ENCODE results near the gene DTYMK.
A peak's percentile ranks its signal among the peaks of the same experiment; 100 is the strongest.

Gene DTYMK

GRCh38 chr2:241706537-241706936, 19.9 kb upstream of the DTYMK start:
- no peak for DNase-seq (ENCODE audit: low read depth)
- no peak for TF ChIP-seq CTCF (IDR thresholded peaks at IDR 0.05; ENCODE audit: insufficient read depth, low read depth, low read length, missing control alignments)
- no peak overlapping the region for H3K4me3 ChIP-seq (ENCODE audit: low read length)

DNA sequence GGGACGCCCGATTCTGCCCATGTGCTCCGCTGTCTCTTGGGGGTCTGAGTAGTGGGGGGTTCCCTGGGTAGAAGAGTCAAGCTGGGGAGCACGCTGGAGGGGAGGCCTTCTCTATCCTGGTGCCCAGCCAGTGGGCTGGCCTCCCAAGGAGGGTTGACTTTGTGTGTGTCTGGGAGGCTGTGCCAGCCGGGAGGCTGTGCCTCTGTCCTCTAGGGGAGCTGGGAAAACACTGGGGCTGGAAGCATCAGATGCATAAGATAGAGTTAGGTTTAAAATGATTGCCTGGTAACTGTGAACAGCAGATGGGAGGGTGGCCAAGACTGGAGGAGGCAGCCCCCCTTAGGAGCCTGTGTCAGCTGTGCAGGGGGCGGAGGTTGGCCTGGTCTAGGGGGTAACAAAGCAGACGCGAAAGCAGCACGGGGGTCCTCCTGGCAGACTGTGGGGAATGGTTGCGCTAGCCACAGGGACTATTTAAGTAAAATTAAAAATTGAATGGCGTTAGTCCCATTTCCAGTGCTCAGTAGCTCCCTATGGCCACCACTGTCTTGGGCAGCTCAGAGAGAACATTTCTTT, 16.5 kb upstream of the DTYMK start:
- DNase-seq (ENCODE audit: low read depth), result no peak
- no peak for TF ChIP-seq CTCF (IDR thresholded peaks at IDR 0.05; ENCODE audit: insufficient read depth, low read depth, low read length, missing control alignments)
- H3K4me3 ChIP-seq (ENCODE audit: low read length), result peak overlapping the region; percentile 75

- no peak for TF ChIP-seq CTCF (IDR thresholded peaks at IDR 0.05; ENCODE audit: insufficient read depth, low read depth, low read length, missing control alignments)
- peak; percentile 86 for DNase-seq (ENCODE audit: low read depth)
- H3K4me3 ChIP-seq (ENCODE audit: low read length), result peak overlapping the region; percentile 75
These were observed 15.8 kb upstream of the DTYMK start for GRCh38 chr2:241702155-241703031.

GRCh38 chr2:241701399-241702154, 15.0 kb upstream of the DTYMK start, which contains the start of gene ING5:
Gene ING5 (plus strand): TSS chr2:241702039. CDS start chr2:241702066, 27 bp downstream.
- TF ChIP-seq CTCF (IDR thresholded peaks at IDR 0.05; ENCODE audit: insufficient read depth, low read depth, low read length, missing control alignments), result no peak
- peak; percentile 95 for DNase-seq (ENCODE audit: low read depth)
- peak within 1 kb of the TSS; percentile 75 for H3K4me3 ChIP-seq (ENCODE audit: low read length)

DNA sequence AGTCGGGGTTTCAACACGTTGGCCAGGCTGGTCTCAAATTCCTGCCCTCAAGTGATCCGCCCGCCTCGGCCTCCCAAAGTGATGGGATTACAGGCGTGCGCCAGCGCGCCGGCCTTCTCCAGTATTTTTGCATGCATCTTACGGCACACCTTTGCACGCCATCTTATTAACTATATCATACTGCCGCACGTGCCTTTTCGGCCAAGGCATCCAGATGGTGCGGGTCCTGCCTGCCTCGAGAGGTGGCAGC, 14.5 kb upstream of the DTYMK start:
- DNase-seq (ENCODE audit: low read depth), result no peak
- peak; percentile 51 for TF ChIP-seq CTCF (IDR thresholded peaks at IDR 0.05; ENCODE audit: insufficient read depth, low read depth, low read length, missing control alignments)
- H3K4me3 ChIP-seq (ENCODE audit: low read length), result peak overlapping the region; percentile 67

GRCh38 chr2:241695651-241696050, 9.0 kb upstream of the DTYMK start:
- DNase-seq (ENCODE audit: low read depth), result no peak
- no peak for TF ChIP-seq CTCF (IDR thresholded peaks at IDR 0.05; ENCODE audit: insufficient read depth, low read depth, low read length, missing control alignments)
- no peak overlapping the region for H3K4me3 ChIP-seq (ENCODE audit: low read length)

All from epithelial cell of esophagus (primary cell).